SK-N-SH treated with all-trans-retinoic acid at 6 μM for 48 hours (cell line): ENCODE results near the gene TMEM164.

Experiments used
- ATAC-seq: fragments of 200-7000 bp; cut with Tn5 transposase; 3 replicates; pipeline ENCODE4 v1.9.1; 2020; ENCODE audit warnings: mild to moderate bottlenecking, moderate library complexity
- ARNTL ChIP-seq: fragments of 450-650 bp; formaldehyde crosslinking; IDR thresholded peaks from 2 replicates; pipeline ENCODE4 v1.5.0; 2020; ENCODE audit warnings: low read depth, mild to moderate bottlenecking, moderate library complexity, borderline replicate concordance
- BACH2 ChIP-seq: fragments of 250-450 bp; sonication (Bioruptor Pico); IDR thresholded peaks from 2 replicates; pipeline ENCODE4 v1.9.0; 2021; ENCODE audit warnings: mild to moderate bottlenecking, borderline replicate concordance
- ESRRG ChIP-seq: fragments of 250-450 bp; sonication (Bioruptor Pico); IDR thresholded peaks from 2 replicates; pipeline ENCODE4 v1.6.1; 2021; ENCODE audit warnings: mild to moderate bottlenecking
- GLIS3 ChIP-seq: fragments of 250-450 bp; sonication (Bioruptor Pico); IDR thresholded peaks from 2 replicates; pipeline ENCODE4 v1.5.0; 2020; ENCODE audit warnings: mild to moderate bottlenecking, moderate library complexity
- ISL1 ChIP-seq: fragments of 250-450 bp; sonication (Bioruptor Pico); IDR thresholded peaks from 2 replicates; pipeline ENCODE4 v2.1.2; 2022; ENCODE audit warnings: mild to moderate bottlenecking, moderate library complexity
- OSR1 ChIP-seq: fragments of 250-450 bp; sonication (Bioruptor Pico); IDR thresholded peaks from 2 replicates; pipeline ENCODE4 v1.8.0; 2022; ENCODE audit warnings: moderate library complexity, mild to moderate bottlenecking, inconsistent platforms
- PPARA ChIP-seq: fragments of 250-450 bp; sonication (Bioruptor Pico); IDR thresholded peaks from 2 replicates; pipeline ENCODE4 v1.5.0; 2020; ENCODE audit warnings: mild to moderate bottlenecking, borderline replicate concordance
- RARB ChIP-seq: fragments of 250-450 bp; sonication (Bioruptor Pico); IDR thresholded peaks from 2 replicates; pipeline ENCODE4 v1.8.0; 2021; ENCODE audit warnings: mild to moderate bottlenecking, moderate library complexity
- SNAI2 ChIP-seq: fragments of 250-450 bp; sonication (Bioruptor Pico); IDR thresholded peaks from 2 replicates; pipeline ENCODE4 v1.5.0; 2020; ENCODE audit warnings: mild to moderate bottlenecking, moderate library complexity
- TCF4 ChIP-seq: fragments of 250-450 bp; sonication (Bioruptor Pico); IDR thresholded peaks from 2 replicates; pipeline ENCODE4 v1.8.0; 2021; ENCODE audit warnings: mild to moderate bottlenecking, moderate library complexity, borderline replicate concordance
- TOX ChIP-seq: fragments of 250-450 bp; sonication (Bioruptor Pico); IDR thresholded peaks from 2 replicates; pipeline ENCODE4 v1.8.0; 2021; ENCODE audit warnings: mild to moderate bottlenecking, moderate library complexity, borderline replicate concordance
- ZC3H10 ChIP-seq: fragments of 250-450 bp; sonication (Bioruptor Pico); IDR thresholded peaks from 2 replicates; pipeline ENCODE4 v1.5.1; 2021; ENCODE audit warnings: mild to moderate bottlenecking, moderate library complexity
- ZFP3 ChIP-seq: fragments of 250-450 bp; sonication (Bioruptor Pico); IDR thresholded peaks from 2 replicates; pipeline ENCODE4 v1.5.0; 2020; ENCODE audit warnings: mild to moderate bottlenecking, moderate library complexity
- ZFP30 ChIP-seq: fragments of 450-650 bp; formaldehyde crosslinking; IDR thresholded peaks from 2 replicates; pipeline ENCODE4 v1.5.0; 2022; ENCODE audit warnings: mild to moderate bottlenecking, moderate library complexity
- ZNF565 ChIP-seq: fragments of 450-650 bp; formaldehyde crosslinking; conservative IDR thresholded peaks from 2 replicates; pipeline ENCODE4 v1.5.0; 2020; ENCODE audit warnings: low read depth, mild to moderate bottlenecking, moderate library complexity
- ZNF70 ChIP-seq: fragments of 450-650 bp; formaldehyde crosslinking; IDR thresholded peaks from 2 replicates; pipeline ENCODE4 v1.5.0; 2020; ENCODE audit warnings: mild to moderate bottlenecking, moderate library complexity
- ZNF8 ChIP-seq: fragments of 450-650 bp; formaldehyde crosslinking; IDR thresholded peaks from 2 replicates; pipeline ENCODE4 v1.5.0; 2020; ENCODE audit warnings: mild to moderate bottlenecking, moderate library complexity
- TF ChIP-seq, protein P1 (sequence below): fragments of 250-450 bp; sonication (Bioruptor Pico); IDR thresholded peaks from 2 replicates; pipeline ENCODE4 v1.8.0; 2021; ENCODE audit warnings: low read depth, mild to moderate bottlenecking, moderate library complexity, borderline replicate concordance
- TF ChIP-seq, protein P2 (sequence below): fragments of 250-450 bp; sonication (Bioruptor Pico); IDR thresholded peaks from 2 replicates; pipeline ENCODE4 v1.5.1; 2020; ENCODE audit warnings: low read depth, mild to moderate bottlenecking, moderate library complexity
- TF ChIP-seq, protein P3 (sequence below): fragments of 250-450 bp; sonication (Bioruptor Pico); IDR thresholded peaks from 2 replicates; pipeline ENCODE4 v1.5.1; 2021; ENCODE audit warnings: mild to moderate bottlenecking, moderate library complexity
- TF ChIP-seq, protein P4 (sequence below): fragments of 250-450 bp; sonication (Bioruptor Pico); IDR thresholded peaks from 2 replicates; pipeline ENCODE4 v1.5.0; 2020; ENCODE audit warnings: mild to moderate bottlenecking, moderate library complexity
- TF ChIP-seq, protein P5 (sequence below): fragments of 250-450 bp; sonication (Bioruptor Pico); IDR thresholded peaks from 2 replicates; pipeline ENCODE4 v1.8.0; 2020; ENCODE audit warnings: mild to moderate bottlenecking, moderate library complexity, borderline replicate concordance

Gene TMEM164

DNA sequence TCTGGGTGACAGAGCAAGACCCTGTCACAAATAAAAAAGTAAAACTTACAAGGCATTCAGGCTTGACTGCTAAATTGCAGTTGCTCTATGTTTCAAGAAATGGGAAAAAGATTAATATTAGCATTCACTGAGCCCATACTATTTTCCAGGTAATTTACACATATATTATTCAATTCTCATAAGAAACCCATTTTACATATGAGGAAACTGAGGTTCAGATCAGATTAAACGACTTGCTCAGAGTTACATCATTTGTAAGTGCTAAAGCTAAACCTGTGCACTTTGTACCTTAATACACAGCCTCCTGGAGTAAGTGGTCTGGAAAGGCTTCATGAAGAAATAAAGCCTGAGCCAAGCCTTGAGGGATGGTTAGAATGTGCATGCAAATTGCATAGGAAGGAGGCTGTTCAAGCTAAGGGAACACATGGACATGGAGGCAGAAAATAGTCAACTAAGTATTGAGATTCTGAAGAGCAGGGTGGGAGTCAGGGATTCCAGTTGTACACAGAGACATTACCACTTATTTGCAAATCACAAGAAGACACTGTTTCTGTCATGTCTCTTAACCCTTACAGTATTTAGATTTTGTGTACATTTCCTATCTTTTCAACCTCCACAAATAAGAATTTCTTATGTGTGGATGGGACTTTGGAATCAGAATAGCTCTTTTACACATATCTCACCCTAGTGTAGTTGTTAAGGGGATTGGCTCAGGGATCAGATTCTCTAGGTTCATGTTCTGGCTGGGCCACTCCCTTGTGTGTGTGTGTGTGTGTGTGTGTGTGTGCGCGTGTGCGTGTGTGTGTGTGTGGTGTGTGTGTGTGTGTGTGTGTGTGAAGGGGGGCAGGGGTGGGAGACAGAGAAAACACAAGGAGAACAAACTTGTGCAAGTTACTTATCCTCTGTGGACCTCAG lies 113.4 kb downstream of the TMEM164 start:
- ATAC-seq, result no peak
- no peak for TF ChIP-seq ESRRG (CRISPR knock-in tag)
- no peak for TF ChIP-seq PPARA (CRISPR knock-in tag)
- TF ChIP-seq ZNF565, result no peak
- TF ChIP-seq, protein P1, sequence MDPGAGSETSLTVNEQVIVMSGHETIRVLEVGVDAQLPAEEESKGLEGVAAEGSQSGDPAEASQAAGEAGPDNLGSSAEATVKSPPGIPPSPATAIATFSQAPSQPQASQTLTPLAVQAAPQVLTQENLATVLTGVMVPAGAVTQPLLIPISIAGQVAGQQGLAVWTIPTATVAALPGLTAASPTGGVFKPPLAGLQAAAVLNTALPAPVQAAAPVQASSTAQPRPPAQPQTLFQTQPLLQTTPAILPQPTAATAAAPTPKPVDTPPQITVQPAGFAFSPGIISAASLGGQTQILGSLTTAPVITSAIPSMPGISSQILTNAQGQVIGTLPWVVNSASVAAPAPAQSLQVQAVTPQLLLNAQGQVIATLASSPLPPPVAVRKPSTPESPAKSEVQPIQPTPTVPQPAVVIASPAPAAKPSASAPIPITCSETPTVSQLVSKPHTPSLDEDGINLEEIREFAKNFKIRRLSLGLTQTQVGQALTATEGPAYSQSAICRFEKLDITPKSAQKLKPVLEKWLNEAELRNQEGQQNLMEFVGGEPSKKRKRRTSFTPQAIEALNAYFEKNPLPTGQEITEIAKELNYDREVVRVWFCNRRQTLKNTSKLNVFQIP (CRISPR knock-in tag), result no peak
- no peak for TF ChIP-seq ARNTL (CRISPR knock-in tag)
- TF ChIP-seq ZNF70 (CRISPR knock-in tag), result no peak
- TF ChIP-seq GLIS3, result no peak
- TF ChIP-seq ISL1 (CRISPR knock-in tag), result no peak
- TF ChIP-seq ZFP3 (CRISPR knock-in tag), result no peak
- TF ChIP-seq OSR1, result no peak
- TF ChIP-seq BACH2 (CRISPR knock-in tag), result no peak
- no peak for TF ChIP-seq ZFP30 (CRISPR knock-in tag)
- no peak for TF ChIP-seq TCF4
- no peak for TF ChIP-seq TOX (CRISPR knock-in tag)
- TF ChIP-seq ZNF8 (CRISPR knock-in tag), result no peak
- TF ChIP-seq, protein P2, sequence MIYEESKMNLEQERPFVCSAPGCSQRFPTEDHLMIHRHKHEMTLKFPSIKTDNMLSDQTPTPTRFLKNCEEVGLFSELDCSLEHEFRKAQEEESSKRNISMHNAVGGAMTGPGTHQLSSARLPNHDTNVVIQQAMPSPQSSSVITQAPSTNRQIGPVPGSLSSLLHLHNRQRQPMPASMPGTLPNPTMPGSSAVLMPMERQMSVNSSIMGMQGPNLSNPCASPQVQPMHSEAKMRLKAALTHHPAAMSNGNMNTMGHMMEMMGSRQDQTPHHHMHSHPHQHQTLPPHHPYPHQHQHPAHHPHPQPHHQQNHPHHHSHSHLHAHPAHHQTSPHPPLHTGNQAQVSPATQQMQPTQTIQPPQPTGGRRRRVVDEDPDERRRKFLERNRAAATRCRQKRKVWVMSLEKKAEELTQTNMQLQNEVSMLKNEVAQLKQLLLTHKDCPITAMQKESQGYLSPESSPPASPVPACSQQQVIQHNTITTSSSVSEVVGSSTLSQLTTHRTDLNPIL (CRISPR knock-in tag), result no peak
- no peak for TF ChIP-seq ZC3H10
- TF ChIP-seq, protein P3, sequence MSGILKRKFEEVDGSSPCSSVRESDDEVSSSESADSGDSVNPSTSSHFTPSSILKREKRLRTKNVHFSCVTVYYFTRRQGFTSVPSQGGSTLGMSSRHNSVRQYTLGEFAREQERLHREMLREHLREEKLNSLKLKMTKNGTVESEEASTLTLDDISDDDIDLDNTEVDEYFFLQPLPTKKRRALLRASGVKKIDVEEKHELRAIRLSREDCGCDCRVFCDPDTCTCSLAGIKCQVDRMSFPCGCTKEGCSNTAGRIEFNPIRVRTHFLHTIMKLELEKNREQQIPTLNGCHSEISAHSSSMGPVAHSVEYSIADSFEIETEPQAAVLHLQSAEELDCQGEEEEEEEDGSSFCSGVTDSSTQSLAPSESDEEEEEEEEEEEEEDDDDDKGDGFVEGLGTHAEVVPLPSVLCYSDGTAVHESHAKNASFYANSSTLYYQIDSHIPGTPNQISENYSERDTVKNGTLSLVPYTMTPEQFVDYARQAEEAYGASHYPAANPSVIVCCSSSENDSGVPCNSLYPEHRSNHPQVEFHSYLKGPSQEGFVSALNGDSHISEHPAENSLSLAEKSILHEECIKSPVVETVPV (CRISPR knock-in tag), result no peak

DNA sequence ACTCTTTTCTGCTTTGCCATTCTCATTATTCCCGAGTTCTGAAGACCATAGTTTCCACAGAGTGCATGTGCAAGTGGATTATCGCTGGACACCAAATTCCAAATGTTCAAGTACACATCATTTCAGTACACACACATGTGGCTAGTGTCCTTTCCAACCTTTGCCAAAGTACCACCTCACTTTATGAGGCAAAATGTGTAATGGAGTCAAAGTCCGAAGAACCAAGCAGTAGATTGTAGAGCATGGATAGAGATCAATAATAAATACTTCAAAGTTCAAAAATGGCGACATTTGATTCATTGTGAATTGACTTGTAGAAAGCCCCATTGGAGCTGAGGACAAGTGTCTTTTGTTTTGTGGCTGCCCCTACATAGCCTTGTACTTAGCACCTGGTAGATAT lies 115.6 kb downstream of the TMEM164 start:
- TF ChIP-seq, protein P1 (CRISPR knock-in tag), result no peak
- TF ChIP-seq ZNF70 (CRISPR knock-in tag) (no peak), BACH2 (CRISPR knock-in tag) (no peak), TCF4 (no peak)
- no peak for ATAC-seq

DNA sequence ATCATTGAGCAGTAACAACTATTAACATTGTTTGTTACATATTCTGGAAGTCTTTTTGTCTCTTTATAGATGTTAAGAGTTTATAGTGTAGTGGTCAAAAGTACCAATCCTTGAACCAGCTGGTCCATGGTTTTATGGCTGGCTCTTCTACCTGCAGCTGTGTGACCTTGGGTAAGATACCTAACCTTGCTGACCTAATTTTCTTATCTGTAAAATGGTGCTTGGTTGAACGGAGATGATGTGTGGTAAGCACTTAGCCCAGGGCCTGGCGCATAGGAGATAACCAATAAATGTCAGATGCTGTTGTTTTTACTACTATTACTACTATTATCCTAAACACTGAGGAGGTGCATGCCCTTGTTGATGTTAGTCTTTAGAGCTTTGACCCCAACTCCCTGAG lies 116.6 kb downstream of the TMEM164 start:
- no peak for ATAC-seq
- TF ChIP-seq ISL1 (CRISPR knock-in tag), result no peak
- TF ChIP-seq, protein P2 (CRISPR knock-in tag), result no peak
- no peak for TF ChIP-seq ZFP3 (CRISPR knock-in tag)
- TF ChIP-seq, protein P3 (CRISPR knock-in tag), result no peak
- no peak for TF ChIP-seq TOX (CRISPR knock-in tag)
- TF ChIP-seq, protein P4, sequence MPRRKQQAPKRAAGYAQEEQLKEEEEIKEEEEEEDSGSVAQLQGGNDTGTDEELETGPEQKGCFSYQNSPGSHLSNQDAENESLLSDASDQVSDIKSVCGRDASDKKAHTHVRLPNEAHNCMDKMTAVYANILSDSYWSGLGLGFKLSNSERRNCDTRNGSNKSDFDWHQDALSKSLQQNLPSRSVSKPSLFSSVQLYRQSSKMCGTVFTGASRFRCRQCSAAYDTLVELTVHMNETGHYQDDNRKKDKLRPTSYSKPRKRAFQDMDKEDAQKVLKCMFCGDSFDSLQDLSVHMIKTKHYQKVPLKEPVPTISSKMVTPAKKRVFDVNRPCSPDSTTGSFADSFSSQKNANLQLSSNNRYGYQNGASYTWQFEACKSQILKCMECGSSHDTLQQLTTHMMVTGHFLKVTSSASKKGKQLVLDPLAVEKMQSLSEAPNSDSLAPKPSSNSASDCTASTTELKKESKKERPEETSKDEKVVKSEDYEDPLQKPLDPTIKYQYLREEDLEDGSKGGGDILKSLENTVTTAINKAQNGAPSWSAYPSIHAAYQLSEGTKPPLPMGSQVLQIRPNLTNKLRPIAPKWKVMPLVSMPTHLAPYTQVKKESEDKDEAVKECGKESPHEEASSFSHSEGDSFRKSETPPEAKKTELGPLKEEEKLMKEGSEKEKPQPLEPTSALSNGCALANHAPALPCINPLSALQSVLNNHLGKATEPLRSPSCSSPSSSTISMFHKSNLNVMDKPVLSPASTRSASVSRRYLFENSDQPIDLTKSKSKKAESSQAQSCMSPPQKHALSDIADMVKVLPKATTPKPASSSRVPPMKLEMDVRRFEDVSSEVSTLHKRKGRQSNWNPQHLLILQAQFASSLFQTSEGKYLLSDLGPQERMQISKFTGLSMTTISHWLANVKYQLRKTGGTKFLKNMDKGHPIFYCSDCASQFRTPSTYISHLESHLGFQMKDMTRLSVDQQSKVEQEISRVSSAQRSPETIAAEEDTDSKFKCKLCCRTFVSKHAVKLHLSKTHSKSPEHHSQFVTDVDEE (CRISPR knock-in tag), result no peak
- no peak for TF ChIP-seq RARB
- TF ChIP-seq ZC3H10, result no peak
- no peak for TF ChIP-seq SNAI2
- TF ChIP-seq ARNTL (CRISPR knock-in tag), result no peak
- TF ChIP-seq BACH2 (CRISPR knock-in tag), result no peak
- TF ChIP-seq, protein P5, sequence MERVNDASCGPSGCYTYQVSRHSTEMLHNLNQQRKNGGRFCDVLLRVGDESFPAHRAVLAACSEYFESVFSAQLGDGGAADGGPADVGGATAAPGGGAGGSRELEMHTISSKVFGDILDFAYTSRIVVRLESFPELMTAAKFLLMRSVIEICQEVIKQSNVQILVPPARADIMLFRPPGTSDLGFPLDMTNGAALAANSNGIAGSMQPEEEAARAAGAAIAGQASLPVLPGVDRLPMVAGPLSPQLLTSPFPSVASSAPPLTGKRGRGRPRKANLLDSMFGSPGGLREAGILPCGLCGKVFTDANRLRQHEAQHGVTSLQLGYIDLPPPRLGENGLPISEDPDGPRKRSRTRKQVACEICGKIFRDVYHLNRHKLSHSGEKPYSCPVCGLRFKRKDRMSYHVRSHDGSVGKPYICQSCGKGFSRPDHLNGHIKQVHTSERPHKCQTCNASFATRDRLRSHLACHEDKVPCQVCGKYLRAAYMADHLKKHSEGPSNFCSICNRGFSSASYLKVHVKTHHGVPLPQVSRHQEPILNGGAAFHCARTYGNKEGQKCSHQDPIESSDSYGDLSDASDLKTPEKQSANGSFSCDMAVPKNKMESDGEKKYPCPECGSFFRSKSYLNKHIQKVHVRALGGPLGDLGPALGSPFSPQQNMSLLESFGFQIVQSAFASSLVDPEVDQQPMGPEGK (CRISPR knock-in tag), result no peak
